SK-N-SH (cell line): ENCODE data around the gene TBC1D2. TPM values are rescaled to one million over a fixed set of nuclear protein-coding genes. Genes with fewer than 3 reads are reported as not detected.
A peak's percentile ranks its signal among the peaks of the same experiment; 100 is the strongest.

Source experiments
- CTCF ChIA-PET: fragments of 300-600, 350-600 bp; formaldehyde crosslinking; extraction: SDS; loops from one replicate; lab custom pipeline; 2021; lab: Yijun Ruan, JAX
- POLR2A ChIA-PET: fragments of 350-600 bp; sonication (Branson Sonifier 250); formaldehyde crosslinking; extraction: SDS; loops from one replicate; lab custom pipeline; 2020; ENCODE audit warnings: antibody characterized with exemption, inconsistent platforms; lab: Yijun Ruan, JAX
- DNase-seq: peaks from one replicate; pipeline ENCODE4 v3.0.0; 2012
- H2AFZ ChIP-seq: fragments of 200-600 bp; sonication (generic); 2 replicates; pipeline ENCODE4 v1.8.1; 2016; ENCODE audit warnings: antibody characterized with exemption, mild to moderate bottlenecking, low read depth
- H3F3A ChIP-seq: fragments of 200-600 bp; sonication (generic); replicated peaks from 2 replicates; pipeline ENCODE3; 2016; ENCODE audit warnings: antibody characterized with exemption, mild to moderate bottlenecking; ENCODE audit not compliant: insufficient read depth
- H3K27ac ChIP-seq, 2 experiments: fragments of 200-500 bp in 1 of 2; fragments of 200-600 bp in 1 of 2; sonication (Bioruptor generic) in 1 of 2; sonication (generic), shearing (Covaris generic) in 1 of 2; 2 replicates each; pipeline versions ENCODE4 v1.5.1 to v1.6.1; 2014 to 2016; ENCODE audit warnings: low read depth in 2 of 2, inconsistent platforms in 1 of 2, low read length in 1 of 2, mild to moderate bottlenecking in 1 of 2, mixed read lengths in 1 of 2
- H3K27me3 ChIP-seq: fragments of 200-600 bp; sonication (generic), shearing (Covaris generic); 2 replicates; pipeline ENCODE4 v1.6.1; 2016; ENCODE audit warnings: mixed run types; ENCODE audit not compliant: insufficient read depth
- H3K36me3 ChIP-seq, 2 experiments: fragments of 200-500 bp in 1 of 2; fragments of 200-600 bp in 1 of 2; sonication (Bioruptor generic) in 1 of 2; sonication (generic) in 1 of 2; replicated peaks in 1 of 2; 2 replicates each; pipeline versions ENCODE3 to v1.5.1; 2014 to 2016; ENCODE audit warnings: low read length in 1 of 2, mild to moderate bottlenecking in 1 of 2; ENCODE audit not compliant: insufficient read depth in 2 of 2, control insufficient read depth in 1 of 2
- H3K4me1 ChIP-seq, 2 experiments: fragments of 200-500 bp in 1 of 2; fragments of 200-600 bp in 1 of 2; sonication (Bioruptor generic) in 1 of 2; sonication (generic), shearing (Covaris generic) in 1 of 2; 2 replicates each; pipeline versions ENCODE4 v1.5.1 to v1.6.1; 2014 to 2016; ENCODE audit warnings: low read depth in 1 of 2, low read length in 1 of 2, mixed run types in 1 of 2; ENCODE audit not compliant: insufficient read depth in 2 of 2, control insufficient read depth in 1 of 2
- H3K4me2 ChIP-seq: fragments of 200-600 bp; sonication (generic), shearing (Covaris generic); 2 replicates; pipeline ENCODE4 v1.6.1; 2017; ENCODE audit warnings: mixed run types
- H3K4me3 ChIP-seq, 2 experiments: fragments of 200-500 bp in 1 of 2; fragments of 200-600 bp in 1 of 2; sonication (Bioruptor generic) in 1 of 2; sonication (generic), shearing (Covaris generic) in 1 of 2; 2 replicates each; pipeline versions ENCODE4 v1.5.1 to v1.8.1; 2014 to 2016; ENCODE audit warnings: low read depth in 2 of 2, inconsistent platforms in 1 of 2, low read length in 1 of 2, mild to moderate bottlenecking in 1 of 2, mixed read lengths in 1 of 2, moderate library complexity in 1 of 2
- H3K79me2 ChIP-seq: fragments of 200-600 bp; sonication (generic); 2 replicates; pipeline ENCODE4 v1.8.1; 2017; ENCODE audit warnings: mild to moderate bottlenecking; ENCODE audit not compliant: insufficient read depth
- H3K9ac ChIP-seq: fragments of 200-600 bp; sonication (generic); 2 replicates; pipeline ENCODE4 v1.6.1; 2017; ENCODE audit warnings: mixed run types
- H3K9me2 ChIP-seq: fragments of 200-600 bp; sonication (generic); 2 replicates; pipeline ENCODE4 v1.6.1; 2017; ENCODE audit warnings: mixed run types
- H3K9me3 ChIP-seq: fragments of 200-600 bp; sonication (generic); 2 replicates; pipeline ENCODE4 v1.6.1; 2017; ENCODE audit warnings: mixed run types, mild to moderate bottlenecking, moderate library complexity
- H4K20me1 ChIP-seq: fragments of 200-600 bp; sonication (generic); 2 replicates; pipeline ENCODE4 v1.6.1; 2017; ENCODE audit warnings: mild to moderate bottlenecking, mixed run types; ENCODE audit not compliant: insufficient read depth
- EP300 ChIP-seq, 2 experiments: IDR thresholded peaks; 2 replicates each; pipeline versions ENCODE4 v1.4.0 to v1.6.1; 2012; ENCODE audit warnings: borderline replicate concordance in 1 of 2, low read depth in 1 of 2, low read length in 1 of 2
- EZH2phosphoT487 ChIP-seq: fragments of 200-600 bp; sonication (generic); IDR thresholded peaks from 2 replicates; pipeline ENCODE4 v1.6.1; 2017; ENCODE audit warnings: low read depth, mixed run types, mild to moderate bottlenecking, antibody characterized with exemption, moderate library complexity, borderline replicate concordance
- FOSL2 ChIP-seq: IDR thresholded peaks from 2 replicates; pipeline ENCODE4 v1.4.0; 2012; ENCODE audit warnings: low read depth, mild to moderate bottlenecking, moderate library complexity, borderline replicate concordance
- GATA2 ChIP-seq: sonication (generic); formaldehyde crosslinking; IDR thresholded peaks from 2 replicates; pipeline ENCODE4 v1.5.0; 2020; ENCODE audit warnings: mild to moderate bottlenecking, missing genetic modification reagents
- MAX ChIP-seq: IDR thresholded peaks from 2 replicates; pipeline ENCODE4 v1.4.0; 2012; ENCODE audit warnings: low read depth
- MEF2A ChIP-seq: IDR thresholded peaks from 2 replicates; pipeline ENCODE4 v1.4.0; 2012; ENCODE audit warnings: low read depth, borderline replicate concordance
- MXI1 ChIP-seq: IDR thresholded peaks from 2 replicates; pipeline ENCODE4 v1.6.1; 2012; ENCODE audit warnings: mild to moderate bottlenecking, low read depth, low read length, improper control_type of control experiment
- NRF1 ChIP-seq: IDR thresholded peaks from 2 replicates; pipeline ENCODE4 v1.6.1; 2012; ENCODE audit warnings: low read depth, mild to moderate bottlenecking, low read length
- POLR2AphosphoS5 ChIP-seq: IDR thresholded peaks from 2 replicates; pipeline ENCODE4 v1.6.1; 2012; ENCODE audit warnings: low read depth, low read length
- RFX5 ChIP-seq: IDR thresholded peaks from 2 replicates; pipeline ENCODE4 v1.6.1; 2012; ENCODE audit warnings: mild to moderate bottlenecking, improper control_type of control experiment, low read length
- RXRA ChIP-seq: IDR thresholded peaks from 2 replicates; pipeline ENCODE4 v1.4.0; 2012; ENCODE audit warnings: low read depth, mild to moderate bottlenecking, borderline replicate concordance
- TAF1 ChIP-seq: IDR thresholded peaks from 2 replicates; pipeline ENCODE4 v1.6.1; 2012; ENCODE audit warnings: low read depth, mild to moderate bottlenecking, low read length, moderate library complexity, borderline replicate concordance
- TCF12 ChIP-seq: IDR thresholded peaks from 2 replicates; pipeline ENCODE4 v1.4.0; 2012
- TEAD4 ChIP-seq: IDR thresholded peaks from 2 replicates; pipeline ENCODE4 v1.4.0; 2012; ENCODE audit warnings: mild to moderate bottlenecking, borderline replicate concordance; ENCODE audit not compliant: insufficient read depth
- USF1 ChIP-seq: IDR thresholded peaks from 2 replicates; pipeline ENCODE4 v1.4.0; 2012; ENCODE audit warnings: low read depth, borderline replicate concordance
- ZBTB33 ChIP-seq: IDR thresholded peaks from 2 replicates; pipeline ENCODE4 v1.4.0; 2012; ENCODE audit warnings: low read depth, borderline replicate concordance
- WGBS: methylation state at CpG from one replicate; pipeline ENCODE4 v1.1.6; 2017; ENCODE audit warnings: low lambda C conversion rate; 5-methylcytosine and 5-hydroxymethylcytosine counted together
- polyA plus RNA-seq, 3 experiments: library from polyadenylated mRNA; depleted of rRNA; stranded (reverse); fragments of >200 nt; gene quantifications; 2 replicates each; pipeline ENCODE4 v1.2.3, GENCODE V29; 2012

Gene TBC1D2
- polyA plus RNA-seq, 1 of the 3 experiments (the other 2 are of a cell fraction), result 5.6 TPM

- Histone ChIP-seq H2AFZ (no peak overlapping the region), H3K27ac (peak overlapping the region in 1 of 2 experiments; percentile 31; a peak in 1 of 4 replicates), H3K4me3 (no peak overlapping the region), H3K27me3 (no peaks in the 10 kb centered on the region), H3K4me2 (no peak overlapping the region), H3K9me2 (no peaks in the 10 kb centered on the region), H3K4me1 (peaks cover 7 to 41% of the 10 kb centered on the region in 2 experiments; a peak in 3 of 4 replicates), H3K36me3 (no peaks in the 10 kb centered on the region), H3K9me3 (no peaks in the 10 kb centered on the region), H3F3A (no peaks in the 10 kb centered on the region), H3K9ac (no peak overlapping the region), H4K20me1 (no peaks in the 10 kb centered on the region), H3K79me2 (no peaks in the 10 kb centered on the region)
- TF ChIP-seq TAF1, result no peak
- no peak for TF ChIP-seq FOSL2
- 97% methylated on average over 3 of the region's 3 CpGs for WGBS
- ChIA-PET CTCF (interaction anchor here (1.1 to 1.4 kb wide), 2 partner anchors 34 to 189 kb away, joined by 3 read pairs; partner anchors contain the start of gene ANP32B), POLR2A (interaction anchor here (1.1 kb wide), 1 partner anchor 19 kb away, joined by 3 read pairs; the partner anchor contains the start of gene CORO2A)
- DNase-seq, result no peak
Observed at GRCh38 chr9:98172604-98173003, 82.8 kb downstream of the TBC1D2 start.

- Histone ChIP-seq H3K27ac (no peak overlapping the region), H3K4me3 (no peak overlapping the region), H3K9ac (no peak overlapping the region), H3K9me3 (no peaks in the 10 kb centered on the region), H4K20me1 (no peaks in the 10 kb centered on the region), H3K79me2 (no peaks in the 10 kb centered on the region), H3F3A (no peaks in the 10 kb centered on the region), H3K36me3 (no peaks in the 10 kb centered on the region), H3K4me1 (peaks cover 7 to 42% of the 10 kb centered on the region in 2 experiments; a peak in 3 of 4 replicates), H3K9me2 (no peaks in the 10 kb centered on the region), H3K4me2 (no peak overlapping the region), H3K27me3 (no peaks in the 10 kb centered on the region), H2AFZ (no peak overlapping the region)
- ChIA-PET POLR2A (no interaction called here), CTCF (interaction anchor here (1.1 to 1.8 kb wide), 4 partner anchors 30 to 188 kb away, joined by 3 to 5 read pairs (median 3); partner anchors contain the start of genes ANP32B and NANS)
- TF ChIP-seq RXRA, result no peak
- TF ChIP-seq USF1, result no peak
- TF ChIP-seq EZH2phosphoT487, result no peak
- 88% methylated on average over 14 of the region's 16 CpGs for WGBS
- peak; percentile 47 for DNase-seq
Observed at GRCh38 chr9:98171176-98171925, 84.1 kb downstream of the TBC1D2 start.

GRCh38 chr9:98168941-98169488 is 86.4 kb downstream of the TBC1D2 start:
- CTCF ChIA-PET, result interaction anchor here (0.9 to 1.3 kb wide), 2 partner anchors 12 to 95 kb away, joined by 3 read pairs; no protein-coding TSS in a partner anchor
- peak overlapping the region; percentile 83 for H2AFZ ChIP-seq
- no peaks in the 10 kb centered on the region for H3K79me2 ChIP-seq
- no peaks in the 10 kb centered on the region for H3K9me2 ChIP-seq
- H3K4me3 ChIP-seq, result no peak overlapping the region
- 0 out of 2 replicates have a peak overlapping the region, but pooled peaks have one; percentile 41 for H3K4me2 ChIP-seq
- H3F3A ChIP-seq, result no peaks in the 10 kb centered on the region
- no peaks in the 10 kb centered on the region for H4K20me1 ChIP-seq
- DNase-seq, result peak; percentile 83
- POLR2A ChIA-PET, result no interaction called here
- peak overlapping the region; percentile 24 to 77; a peak in 2 of 4 replicates for H3K27ac ChIP-seq
- peak overlapping the region; percentile 58 for H3K9ac ChIP-seq
- H3K36me3 ChIP-seq, result no peaks in the 10 kb centered on the region
- WGBS, result 31% methylated on average over 14 of the region's 15 CpGs
- no peaks in the 10 kb centered on the region for H3K9me3 ChIP-seq
- no peaks in the 10 kb centered on the region for H3K27me3 ChIP-seq
- H3K4me1 ChIP-seq, result peaks cover 7 to 47% of the 10 kb centered on the region in 2 experiments; a peak in 3 of 4 replicates
- no peak for TF ChIP-seq MXI1
- TF ChIP-seq TCF12, result peak; percentile 75
- no peak for TF ChIP-seq NRF1
- peak; percentile 14; the same call in 1 of the 2 replicates for TF ChIP-seq FOSL2
- TF ChIP-seq EP300 (IDR thresholded peaks at IDR 0.05; ENCODE audit: borderline replicate concordance in 1 of 2, low read depth in 1 of 2, low read length in 1 of 2), result peak in 1 of 2 experiments; percentile 37; a peak in 1 of 4 replicates
- no peak; the same call in 1 of the 2 replicates for TF ChIP-seq TAF1
- TF ChIP-seq ZBTB33, result no peak
- TF ChIP-seq RFX5, result no peak
- 0 out of 2 replicates have a peak, but pooled peaks have one; percentile 14 for TF ChIP-seq GATA2 (CRISPR knock-in tag)
- TF ChIP-seq MEF2A, result no peak
- no peak for TF ChIP-seq TEAD4
- no peak for TF ChIP-seq MAX
- peak; percentile 51; the same call in 1 of the 2 replicates for TF ChIP-seq POLR2AphosphoS5
